ENCODE results near the gene DMKN. TPM values are rescaled to one million over a fixed set of nuclear protein-coding genes. Genes with fewer than 3 reads are reported as not detected.

Gene DMKN
- total and polyA plus RNA-seq, 2 of the 4 experiments (the other 2 are of a cell fraction), result 0.36 to 2.4 TPM

GRCh38 chr19:35500611-35501010, 12.8 kb downstream of the DMKN start:
- peaks cover 33% of the 10 kb centered on the region for H3K27me3 ChIP-seq (ENCODE audit: control insufficient read depth, insufficient read depth, low read length)
- H2BK5ac ChIP-seq (ENCODE audit: low read depth, low read length, poor library complexity, severe bottlenecking), result no peak overlapping the region
- no peak overlapping the region for H3K4me3 ChIP-seq (ENCODE audit: insufficient read depth, low read depth, low read length)

More at GRCh38 chr19:35500611-35501010, 12.8 kb downstream of the DMKN start:
- Histone ChIP-seq H3K18ac (ENCODE audit: low read depth, low read length) (no peak overlapping the region), H2BK120ac (ENCODE audit: low read depth, low read length) (no peak overlapping the region), H4K5ac (ENCODE audit: low read depth, low read length) (no peak overlapping the region), H3K4ac (ENCODE audit: low read depth, low read length) (no peak overlapping the region), H2BK20ac (ENCODE audit: low read depth, low read length) (no peak overlapping the region), H2BK15ac (ENCODE audit: low read depth, low read length) (no peak overlapping the region), H2AK5ac (ENCODE audit: low read depth, low read length) (no peak overlapping the region), H3K79me1 (ENCODE audit: low read depth in 1 of 2, low read length in 2 of 2) (no peaks in the 10 kb centered on the region), H4K91ac (ENCODE audit: insufficient read depth, low read depth, low read length) (no peak overlapping the region), H4K8ac (ENCODE audit: low read depth in 2 of 2, low read length in 2 of 2) (no peak overlapping the region), H3K36me3 (ENCODE audit: control insufficient read depth, insufficient read depth, low read length) (no peaks in the 10 kb centered on the region), H3K4me1 (ENCODE audit: control insufficient read depth, insufficient read depth, low read length) (no peaks in the 10 kb centered on the region), H3K4me2 (ENCODE audit: low read depth, low read length) (no peak overlapping the region), H4K20me1 (ENCODE audit: insufficient read depth, low read length) (no peaks in the 10 kb centered on the region), H3K14ac (replicated peaks; ENCODE audit: low read depth, low read length) (no peak overlapping the region), H3K9ac (ENCODE audit: low read depth, low read length) (no peak overlapping the region), H2AK9ac (replicated peaks; ENCODE audit: low read depth, low read length, poor library complexity) (no peak overlapping the region), H3K9me3 (ENCODE audit: control insufficient read depth, insufficient read depth, low read length) (no peaks in the 10 kb centered on the region), H3K23ac (ENCODE audit: low read depth, low read length) (no peak overlapping the region), H3K27ac (ENCODE audit: insufficient read depth, low read length) (no peak overlapping the region), H3K56ac (ENCODE audit: extremely low read depth, insufficient read depth, low read length) (no peak overlapping the region), H2AFZ (replicated peaks; ENCODE audit: low read length, poor library complexity) (no peak overlapping the region), H3K9me1 (ENCODE audit: insufficient read depth, low read length) (no peaks in the 10 kb centered on the region)
- WGBS, 2 experiments (ENCODE audit: extremely low coverage in 2 of 2, insufficient read length in 1 of 2), result no CpG with 5 or more reads among the region's 10 CpGs
- BruUV-seq (replicated peaks), result no TSS peak
- dilution Hi-C loops (cut with HindIII; ENCODE audit: low sequenced_read_pairs, unreplicated experiment) (no loop called here), intact Hi-C loops (cut with micrococcal nuclease) (no loop called here), in situ Hi-C loops (cut with MboI; ENCODE audit: low sequenced_read_pairs) (no loop called here)
- DNase-seq (no peak), ATAC-seq (ENCODE audit: low read depth) (no peak)
- TF ChIP-seq CHD1 (IDR thresholded peaks at IDR 0.05; ENCODE audit: low read depth, low read length) (no peak), MXI1 (IDR thresholded peaks at IDR 0.05; ENCODE audit: borderline replicate concordance, low read depth, low read length) (no peak), USF2 (IDR thresholded peaks at IDR 0.05; ENCODE audit: low read depth, low read length) (no peak), CEBPB (IDR thresholded peaks at IDR 0.05; ENCODE audit: low read depth, low read length) (no peak), BHLHE40 (IDR thresholded peaks at IDR 0.05; ENCODE audit: low read depth, low read length) (no peak), ELK1 (IDR thresholded peaks at IDR 0.05; ENCODE audit: borderline replicate concordance, low read depth, low read length) (no peak), MAZ (IDR thresholded peaks at IDR 0.05; ENCODE audit: borderline replicate concordance, low read depth, low read length) (no peak), POLR2A (IDR thresholded peaks at IDR 0.05; ENCODE audit: low read depth, low read length) (no peak), NFE2L2 (IDR thresholded peaks at IDR 0.05; ENCODE audit: low read depth, low read length) (no peak), FOS (IDR thresholded peaks at IDR 0.05; ENCODE audit: low read depth, low read length) (no peak), CTCF (conservative IDR thresholded peaks at IDR 0.05; ENCODE audit: low read depth, low read length) (no peak), MAFK (IDR thresholded peaks at IDR 0.05; ENCODE audit: low read depth, low read length) (no peak), RCOR1 (IDR thresholded peaks at IDR 0.05; ENCODE audit: insufficient replicate concordance, low read length) (no peak), RAD21 (IDR thresholded peaks at IDR 0.05; ENCODE audit: low read length) (no peak)
- ChIA-PET POLR2A (ENCODE audit: unreplicated experiment) (no interaction called here), CTCF (interaction anchor here (0.6 kb wide), 1 partner anchor 10 kb away, joined by 5 read pairs; no protein-coding TSS in a partner anchor)

Data from IMR-90 (cell line).